Measurements from ENCODE around the gene RNF8.

RNF8 gene

GRCh38 chr6:37359039-37359438 is 5.3 kb downstream of the RNF8 start:
- no peak for DNase-seq (ENCODE audit: low spot score)

GRCh38 chr6:37362101-37362828 is 8.5 kb downstream of the RNF8 start:
- DNase-seq (ENCODE audit: low spot score) = no peak

GRCh38 chr6:37365791-37366190 is 12.0 kb downstream of the RNF8 start:
- peak; percentile 41 for DNase-seq (ENCODE audit: low spot score)

- no peak for DNase-seq (ENCODE audit: low spot score)
Observed at GRCh38 chr6:37366910-37367309, 13.1 kb downstream of the RNF8 start.

GRCh38 chr6:37368961-37369320 is 15.2 kb downstream of the RNF8 start:
- DNase-seq (ENCODE audit: low spot score) = no peak

- DNase-seq (ENCODE audit: low spot score) = peak; percentile 32
Observed at GRCh38 chr6:37369321-37370201, 15.8 kb downstream of the RNF8 start.

GRCh38 chr6:37371154-37372083 is 17.6 kb downstream of the RNF8 start:
- no peak for DNase-seq (ENCODE audit: low spot score)

- DNase-seq (ENCODE audit: low spot score) = no peak
Observed at GRCh38 chr6:37372116-37372515, 18.3 kb downstream of the RNF8 start.

GRCh38 chr6:37373822-37374471 is 20.2 kb downstream of the RNF8 start:
- no peak for DNase-seq (ENCODE audit: low spot score)

- DNase-seq (ENCODE audit: low spot score) = no peak
Observed at GRCh38 chr6:37375376-37375775, 21.6 kb downstream of the RNF8 start.

- no peak for DNase-seq (ENCODE audit: low spot score)
Observed at GRCh38 chr6:37376078-37376743, 22.4 kb downstream of the RNF8 start.

- peak; percentile 65 for DNase-seq (ENCODE audit: low spot score)
Observed at GRCh38 chr6:37381579-37381978, 27.8 kb downstream of the RNF8 start.

- DNase-seq (ENCODE audit: low spot score) = no peak
Observed at GRCh38 chr6:37382994-37383765, 29.4 kb downstream of the RNF8 start.

GRCh38 chr6:37388578-37388977 is 34.8 kb downstream of the RNF8 start:
- no peak for DNase-seq (ENCODE audit: low spot score)

GRCh38 chr6:37389857-37390256 is 36.1 kb downstream of the RNF8 start:
- no peak for DNase-seq (ENCODE audit: low spot score)

GRCh38 chr6:37391120-37391519 is 37.3 kb downstream of the RNF8 start:
- DNase-seq (ENCODE audit: low spot score) = no peak

GRCh38 chr6:37392821-37393220 is 39.0 kb downstream of the RNF8 start:
- no peak for DNase-seq (ENCODE audit: low spot score)

GRCh38 chr6:37393381-37393929 is 39.7 kb downstream of the RNF8 start:
- DNase-seq (ENCODE audit: low spot score) = no peak

- no peak for DNase-seq (ENCODE audit: low spot score)
Observed at GRCh38 chr6:37396571-37397180, 42.9 kb downstream of the RNF8 start.

- no peak for DNase-seq (ENCODE audit: low spot score)
Observed at GRCh38 chr6:37399131-37399530, 45.3 kb downstream of the RNF8 start.

Measured in Ammon's horn (tissue), 1 donor.